HG02885 (cell line): ENCODE data around the gene AKTIP.
A peak's percentile ranks its signal among the peaks of the same experiment; 100 is the strongest.
"Not testable (repeated sequence)": the region's sequence is repeated elsewhere in the genome, so short reads cannot be mapped to it uniquely, and the experiment has no call there.

Experiments
- ATAC-seq: cut with Tn5 transposase; IDR thresholded peaks from one replicate; pipeline ENCODE4 v1.9.1; 2021; ENCODE audit warnings: mild to moderate bottlenecking; ENCODE audit not compliant: unreplicated experiment, poor library complexity

Gene AKTIP

DNA sequence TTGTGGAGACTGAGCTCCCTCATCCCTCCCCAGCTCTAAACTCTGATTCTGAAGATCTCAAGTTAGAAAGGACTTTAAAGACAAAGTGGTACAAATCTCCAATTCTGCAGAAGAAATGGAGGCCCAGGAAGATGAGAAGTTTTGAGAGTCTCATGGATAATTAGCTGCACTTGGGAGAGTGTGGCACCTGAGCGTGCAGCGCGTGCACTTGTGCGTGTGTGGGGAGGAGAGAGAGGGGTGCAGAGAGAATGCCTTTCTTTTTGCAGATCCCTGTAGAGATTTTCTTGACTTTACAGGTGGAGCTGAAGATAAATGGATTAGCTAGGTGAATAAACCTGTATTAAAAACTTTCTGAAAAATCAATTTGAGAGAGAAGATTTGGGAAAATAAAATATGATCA lies 14.8 kb upstream of the AKTIP start:
- no peak for ATAC-seq

DNA sequence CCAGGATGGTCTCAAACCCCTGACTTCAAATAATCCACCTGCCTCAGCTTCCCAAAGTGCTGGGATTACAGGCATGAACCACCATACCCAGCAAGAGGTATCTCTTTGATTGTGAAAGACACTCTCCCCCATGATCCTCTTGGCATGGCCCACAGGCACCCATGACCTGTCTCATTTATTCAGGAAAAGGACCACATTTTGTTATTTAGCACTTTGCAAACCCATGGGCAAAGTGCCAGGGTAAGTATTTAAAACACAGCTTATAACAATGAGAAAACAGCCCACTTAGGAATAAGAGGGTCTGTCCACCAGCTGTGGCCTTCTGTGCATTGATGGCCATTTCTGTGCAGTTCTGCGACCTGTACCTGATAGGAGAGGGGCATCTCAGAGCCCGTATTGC lies 12.8 kb upstream of the AKTIP start:
- ATAC-seq: no peak

GRCh38 chr16:53515259-53515658 lies 12.2 kb upstream of the AKTIP start:
- ATAC-seq: no peak

- ATAC-seq: not testable (repeated sequence)
Measured at GRCh38 chr16:53512795-53513194, 9.8 kb upstream of the AKTIP start.

DNA sequence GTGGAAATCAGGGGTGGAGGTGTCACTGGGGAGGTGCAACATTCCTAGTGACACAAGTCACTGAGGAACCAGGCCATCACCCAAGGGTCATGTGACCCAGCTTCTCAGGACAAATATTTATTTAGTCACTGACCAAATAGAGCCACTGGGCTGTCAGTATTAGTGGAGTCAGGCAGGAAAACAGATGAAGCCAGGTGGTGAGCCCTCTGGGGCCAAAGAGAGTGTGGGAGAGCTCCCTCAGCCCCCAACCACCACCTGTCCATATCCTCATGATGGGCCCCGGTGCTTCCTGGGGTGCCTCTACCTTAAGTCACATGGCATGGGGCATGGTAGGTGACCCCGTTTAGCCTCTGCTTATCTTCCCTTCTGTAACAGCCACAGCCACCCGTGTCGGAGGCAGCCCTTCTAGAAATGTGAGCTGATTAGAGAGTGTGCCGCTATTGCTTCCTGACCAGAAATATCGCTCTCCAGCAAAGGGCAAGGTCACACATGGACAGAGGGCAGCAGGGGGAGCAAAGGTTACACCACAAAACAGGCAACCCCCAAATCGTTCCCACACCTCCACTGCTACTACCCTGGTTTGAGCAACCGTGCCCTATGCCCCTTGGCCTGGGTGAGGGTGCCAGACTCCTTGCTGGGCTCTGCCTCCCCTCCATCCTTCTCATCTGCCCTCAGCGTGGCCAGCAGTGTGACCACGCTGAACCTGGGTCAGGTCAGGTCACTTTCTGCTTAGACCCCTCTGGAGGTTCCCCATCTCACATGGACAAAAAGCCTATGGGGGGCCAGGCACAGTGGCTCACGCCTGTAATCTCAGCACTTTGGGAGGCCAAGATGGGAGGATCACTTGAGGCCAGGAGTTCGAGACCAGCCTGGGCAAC lies 8.6 kb upstream of the AKTIP start:
- ATAC-seq: no peak

DNA sequence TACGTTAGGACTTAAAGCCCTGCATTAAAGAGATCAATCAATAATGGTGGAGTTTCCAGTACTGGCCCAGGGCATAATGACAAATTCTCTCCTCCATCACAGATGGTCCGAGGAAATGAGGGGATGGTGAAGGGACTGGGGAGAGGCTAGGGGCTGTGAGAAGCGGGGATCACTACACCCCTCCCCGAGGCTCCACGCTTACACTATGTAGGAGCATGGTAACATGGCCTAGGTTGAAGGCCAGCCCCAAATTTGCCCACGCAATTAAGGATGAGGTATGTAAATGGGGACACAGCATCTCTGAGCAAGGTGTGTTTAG lies 8.0 kb upstream of the AKTIP start:
- ATAC-seq: no peak

GRCh38 chr16:53510704-53511070 lies 7.7 kb upstream of the AKTIP start:
- no peak for ATAC-seq

GRCh38 chr16:53509906-53510703 lies 7.1 kb upstream of the AKTIP start:
- peak; percentile 56 for ATAC-seq

DNA sequence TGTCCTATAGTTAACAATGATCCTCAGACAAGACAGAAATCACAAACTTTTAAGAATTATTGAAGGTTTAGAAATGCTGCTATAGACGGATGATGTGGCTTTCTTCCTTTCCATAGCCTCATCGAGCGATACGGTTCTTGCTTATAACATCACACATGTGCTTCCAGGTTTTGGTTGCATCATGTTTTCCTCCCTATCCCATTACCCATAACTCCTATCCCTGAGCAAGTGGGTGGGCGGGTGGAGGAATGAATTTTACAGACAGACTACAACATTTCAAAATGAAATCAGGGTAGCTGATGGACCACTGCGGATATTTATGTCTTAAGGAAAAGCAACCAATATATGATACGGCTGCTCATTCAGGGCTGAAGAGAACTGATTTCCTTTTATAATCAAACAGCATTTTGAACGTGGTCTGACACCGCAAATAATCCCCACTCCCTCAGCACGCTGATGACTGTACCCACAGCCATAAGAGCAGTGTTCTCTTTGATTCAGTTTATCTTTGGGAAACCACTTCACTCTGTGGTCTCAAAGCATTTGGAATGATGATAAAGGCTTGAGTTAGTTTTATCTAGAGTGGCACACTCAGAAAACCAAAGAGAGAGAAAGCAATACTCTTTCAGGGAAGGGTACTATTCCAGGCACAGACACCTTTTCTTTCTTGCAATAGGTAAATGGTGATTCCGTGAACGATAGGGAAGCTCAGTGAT lies 4.6 kb upstream of the AKTIP start:
- ATAC-seq: no peak

- no peak for ATAC-seq
Measured at GRCh38 chr16:53506254-53506653, 3.2 kb upstream of the AKTIP start.

DNA sequence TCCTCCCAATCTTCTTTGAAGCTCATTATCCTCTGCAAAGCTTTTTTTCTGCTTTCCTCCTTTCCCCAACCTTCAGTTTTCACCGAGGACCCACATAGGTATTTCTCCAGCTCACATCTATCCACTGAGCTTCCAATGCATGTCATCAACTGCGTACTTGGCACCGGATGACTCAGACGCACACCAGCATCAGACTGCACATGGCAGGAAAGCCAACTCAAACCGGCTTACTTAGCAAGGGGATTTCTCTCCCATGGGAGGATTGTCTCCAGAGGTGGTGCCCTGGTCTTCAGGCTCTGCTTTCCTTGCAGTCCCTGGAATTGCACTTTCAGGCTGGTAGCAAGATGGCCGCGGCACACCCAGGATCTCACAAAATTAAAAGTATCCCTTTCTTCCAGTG lies 1.7 kb upstream of the AKTIP start:
- ATAC-seq: no peak

DNA sequence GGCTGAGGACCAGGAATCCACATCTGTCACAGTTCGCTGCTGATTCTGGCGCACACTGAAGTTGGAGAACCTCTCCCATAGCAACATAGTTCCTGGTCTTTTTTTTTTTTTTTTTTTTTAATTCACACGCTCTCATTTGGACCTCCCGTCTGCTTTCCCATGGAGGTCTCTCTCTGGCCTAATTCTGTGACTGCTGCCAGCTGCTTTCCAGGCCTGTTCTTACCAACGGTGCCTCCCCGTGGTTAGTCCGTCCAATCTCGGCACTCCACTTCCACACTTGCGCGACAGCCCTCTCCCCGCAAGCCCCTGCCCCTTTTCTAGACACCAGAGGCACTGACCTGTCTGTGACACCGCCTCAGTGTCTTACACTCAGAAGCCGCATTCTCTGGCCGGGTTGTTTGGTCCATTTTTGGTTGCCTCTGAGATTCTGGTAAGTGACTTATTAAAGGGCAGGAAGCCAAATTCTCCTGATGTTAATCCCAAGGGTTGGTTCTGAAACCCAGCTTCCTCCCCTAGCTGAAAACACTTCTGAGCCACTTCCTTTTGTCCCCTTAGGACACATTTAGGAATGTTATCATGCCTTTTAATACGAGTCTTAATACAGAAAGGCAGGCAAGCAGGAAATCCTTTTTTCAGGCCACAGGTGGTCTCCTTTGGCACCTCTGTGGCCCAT lies 1.1 kb upstream of the AKTIP start:
- no peak for ATAC-seq

DNA sequence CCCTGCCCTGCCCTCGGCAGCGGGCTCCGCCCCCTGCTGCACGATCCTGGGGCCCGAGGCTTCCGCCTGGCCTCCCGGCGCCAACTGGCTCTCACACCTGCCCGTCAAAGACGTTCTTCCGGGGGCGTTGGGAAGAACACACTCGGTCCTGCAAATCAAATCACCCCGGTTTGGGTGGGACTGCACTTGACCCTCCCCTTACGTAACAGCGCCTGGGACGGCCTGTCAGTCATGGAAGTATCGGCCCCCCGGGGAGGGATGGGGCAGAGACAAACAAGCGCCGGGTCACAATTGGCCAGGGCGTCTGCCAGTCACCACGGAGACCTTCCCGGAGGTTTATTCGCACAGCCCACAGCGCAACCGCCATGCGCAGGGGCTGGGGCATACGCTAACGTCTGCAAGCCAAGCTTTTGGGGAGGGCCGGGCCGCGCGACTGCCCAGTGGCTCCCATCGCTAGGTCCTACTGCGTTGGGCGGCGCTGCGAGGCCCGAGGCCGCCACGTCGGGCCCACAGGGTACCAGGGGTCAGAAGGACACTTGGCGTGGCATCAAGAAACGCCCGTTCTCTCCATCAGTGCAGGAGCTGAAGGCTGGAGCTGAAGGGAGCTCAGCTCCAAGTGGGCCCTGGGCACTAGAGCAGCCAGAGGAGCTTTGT lies 388 bp upstream of the AKTIP start:
- peak; percentile 96 for ATAC-seq

GRCh38 chr16:53501216-53501859 lies 1.7 kb downstream of the AKTIP start:
- ATAC-seq: no peak

DNA sequence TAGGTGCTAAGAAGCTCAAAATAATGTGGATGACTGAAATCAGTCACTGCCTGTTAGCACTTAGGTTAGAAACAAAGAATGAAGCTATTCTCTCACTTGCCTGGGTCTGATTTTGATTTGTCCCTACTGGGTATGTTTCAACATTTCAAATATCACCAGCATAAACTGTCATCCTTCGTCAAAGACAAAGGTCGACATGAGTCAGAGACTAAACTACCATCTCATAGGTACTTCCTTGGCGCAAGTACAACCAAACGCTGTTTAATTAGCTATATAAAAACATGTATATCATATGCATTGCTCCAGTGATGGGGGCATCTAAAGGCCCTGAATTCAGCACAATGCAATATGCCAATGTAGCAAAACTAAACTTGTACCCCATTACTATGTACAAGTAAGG lies 4.0 kb downstream of the AKTIP start:
- ATAC-seq: no peak

GRCh38 chr16:53495325-53495724 lies 7.7 kb downstream of the AKTIP start:
- no peak for ATAC-seq

DNA sequence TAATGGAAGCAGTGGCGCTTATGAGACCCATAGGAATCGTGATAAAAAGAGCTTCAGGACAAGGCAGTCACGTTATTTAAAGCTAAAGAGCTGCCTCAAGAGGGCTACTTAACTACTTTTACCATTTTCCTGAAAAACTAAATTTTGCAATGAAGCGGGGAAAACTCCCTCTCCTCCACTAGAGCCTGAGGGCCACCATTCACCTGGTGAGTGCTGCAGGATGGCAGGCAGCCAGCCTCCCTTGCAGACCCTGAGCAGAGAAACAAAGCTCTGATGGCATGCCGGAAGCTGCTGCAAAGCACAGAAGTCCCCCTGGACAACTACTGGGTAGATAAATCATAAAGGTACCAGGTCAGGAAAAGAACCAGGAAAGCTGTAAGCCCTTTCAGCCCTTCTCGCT lies 8.4 kb downstream of the AKTIP start:
- no peak for ATAC-seq

DNA sequence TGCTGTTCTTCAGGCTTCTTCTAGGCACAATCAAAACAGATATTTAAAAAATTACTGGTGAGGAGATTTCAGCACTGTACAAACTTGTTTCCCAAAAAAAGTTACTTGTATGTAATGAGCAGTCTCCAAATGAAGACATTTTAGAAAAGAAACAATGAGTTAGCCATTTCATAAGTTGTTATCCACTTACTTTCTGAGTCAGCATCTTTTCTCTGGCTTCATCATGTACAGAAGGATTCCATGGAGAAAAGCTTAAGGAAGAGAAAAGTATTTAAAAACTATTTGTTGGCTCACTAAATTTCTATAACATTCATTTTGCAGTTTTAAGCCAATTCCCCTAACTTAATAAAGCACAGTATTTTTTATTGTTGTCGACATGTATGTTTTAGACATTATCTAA lies 10.5 kb downstream of the AKTIP start:
- no peak for ATAC-seq

- ATAC-seq: no peak
Measured at GRCh38 chr16:53489755-53490154, 13.3 kb downstream of the AKTIP start.

GRCh38 chr16:53486230-53486629 lies 16.8 kb downstream of the AKTIP start:
- no peak for ATAC-seq
